GM21723 (cell line): ENCODE results near the gene ACTA2.

Experiments
- ATAC-seq: cut with Tn5 transposase; IDR thresholded peaks from one replicate; pipeline ENCODE4 v1.9.1; 2021; ENCODE audit warnings: mild to moderate bottlenecking, moderate library complexity; ENCODE audit not compliant: unreplicated experiment

ACTA2 gene

GRCh38 chr10:88982366-88982765 lies 29.8 kb upstream of the ACTA2 start:
- no peak for ATAC-seq

DNA sequence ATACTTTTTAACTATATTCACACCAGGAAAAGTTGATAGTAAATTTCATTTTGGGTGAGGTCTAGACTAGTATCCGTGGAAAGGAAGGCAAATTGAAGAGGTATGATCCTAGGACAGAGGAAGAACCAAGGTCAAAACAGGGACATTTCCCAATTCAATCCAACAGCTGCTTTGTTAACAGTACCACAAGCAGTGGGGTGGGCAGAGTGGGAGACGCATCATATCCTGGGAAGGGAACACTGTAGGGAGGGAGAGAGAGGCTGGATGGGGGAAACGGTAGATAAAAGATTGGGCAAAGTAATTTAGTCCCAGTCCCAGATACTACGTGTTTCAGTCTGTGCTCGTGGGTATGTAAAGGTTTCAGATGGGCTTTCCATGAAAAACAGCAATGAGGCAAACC lies 28.9 kb upstream of the ACTA2 start:
- no peak for ATAC-seq

DNA sequence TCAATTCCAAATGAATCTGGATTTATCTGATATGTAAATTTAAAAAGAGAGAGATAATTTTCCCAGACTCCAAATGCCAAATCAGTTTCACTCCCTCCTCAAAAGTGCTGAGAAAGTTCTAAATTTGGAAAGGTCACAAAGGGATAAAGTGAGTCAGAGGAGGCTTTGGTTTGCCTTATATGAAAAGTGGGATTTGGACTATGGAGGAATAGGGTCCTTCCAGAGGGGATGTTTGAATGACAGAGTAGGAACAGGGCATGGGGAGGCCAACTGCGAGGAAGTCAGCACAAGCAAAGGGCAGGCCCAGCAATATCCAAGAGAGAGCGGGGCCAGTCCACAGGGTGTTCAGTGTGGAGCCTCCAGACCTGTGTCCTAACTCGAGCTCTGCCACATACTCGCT lies 28.2 kb upstream of the ACTA2 start:
- no peak for ATAC-seq

DNA sequence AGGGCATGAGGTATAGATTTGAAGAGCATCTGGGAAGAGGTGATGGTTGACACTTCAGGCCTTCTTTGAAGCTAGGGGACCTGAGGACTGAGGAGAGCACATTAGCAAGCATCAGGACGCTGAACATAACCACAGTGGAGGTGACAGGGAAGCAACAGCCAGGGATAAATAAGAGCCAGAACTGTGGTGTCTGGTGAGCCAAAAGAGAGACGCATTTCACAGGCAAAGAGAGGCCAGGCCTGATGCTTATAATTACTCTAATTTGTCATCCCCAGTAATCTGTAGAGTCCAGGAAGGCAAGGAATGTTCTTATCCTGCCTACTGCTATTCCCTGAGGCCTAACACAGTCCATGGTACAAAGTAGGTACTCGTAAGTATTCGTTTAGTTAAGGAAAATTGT lies 27.7 kb upstream of the ACTA2 start:
- no peak for ATAC-seq

DNA sequence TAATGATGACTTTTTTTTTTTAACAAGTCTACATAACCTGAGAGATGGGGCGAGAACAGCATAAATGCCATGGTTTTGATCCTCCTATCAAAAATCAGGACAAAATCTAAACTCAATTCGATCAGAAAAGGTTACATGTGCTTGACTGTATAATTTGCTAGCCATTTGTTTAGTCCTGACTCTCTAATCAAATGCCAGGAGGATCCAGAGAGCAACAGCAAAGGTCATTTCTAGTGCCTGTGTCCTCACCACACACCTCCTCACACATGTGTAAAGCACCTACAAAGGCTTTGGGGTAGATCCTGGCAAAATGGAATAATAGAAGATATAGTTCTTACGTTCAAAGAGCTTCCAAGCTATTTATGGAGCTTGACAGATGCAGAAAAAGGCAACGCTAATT lies 27.0 kb upstream of the ACTA2 start:
- no peak for ATAC-seq

GRCh38 chr10:88979153-88979562 lies 26.6 kb upstream of the ACTA2 start:
- ATAC-seq: no peak

DNA sequence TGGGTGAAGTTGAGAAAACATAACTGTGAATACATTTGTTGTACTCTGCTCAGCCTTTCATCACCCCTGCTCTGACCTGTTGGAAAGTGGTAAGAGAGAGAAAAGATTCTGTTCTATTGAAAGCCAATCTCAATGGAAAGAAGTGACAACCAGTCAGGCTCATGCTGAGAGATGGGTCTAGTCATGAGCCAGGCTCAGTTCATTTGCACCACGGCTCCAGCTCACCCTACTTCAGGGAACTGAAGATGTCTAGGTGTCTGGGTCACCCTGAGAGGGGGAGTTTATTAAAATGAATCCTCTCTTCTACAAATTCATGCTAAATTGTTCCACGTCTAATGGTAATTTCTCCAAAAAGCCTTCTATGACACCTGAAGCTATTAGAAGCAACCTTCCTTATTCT lies 25.9 kb upstream of the ACTA2 start:
- no peak for ATAC-seq

GRCh38 chr10:88975377-88975720 lies 22.8 kb upstream of the ACTA2 start:
- no peak for ATAC-seq

GRCh38 chr10:88974446-88975376 lies 22.1 kb upstream of the ACTA2 start:
- no peak for ATAC-seq

- no peak for ATAC-seq
Measured at GRCh38 chr10:88974012-88974411, 21.4 kb upstream of the ACTA2 start.

DNA sequence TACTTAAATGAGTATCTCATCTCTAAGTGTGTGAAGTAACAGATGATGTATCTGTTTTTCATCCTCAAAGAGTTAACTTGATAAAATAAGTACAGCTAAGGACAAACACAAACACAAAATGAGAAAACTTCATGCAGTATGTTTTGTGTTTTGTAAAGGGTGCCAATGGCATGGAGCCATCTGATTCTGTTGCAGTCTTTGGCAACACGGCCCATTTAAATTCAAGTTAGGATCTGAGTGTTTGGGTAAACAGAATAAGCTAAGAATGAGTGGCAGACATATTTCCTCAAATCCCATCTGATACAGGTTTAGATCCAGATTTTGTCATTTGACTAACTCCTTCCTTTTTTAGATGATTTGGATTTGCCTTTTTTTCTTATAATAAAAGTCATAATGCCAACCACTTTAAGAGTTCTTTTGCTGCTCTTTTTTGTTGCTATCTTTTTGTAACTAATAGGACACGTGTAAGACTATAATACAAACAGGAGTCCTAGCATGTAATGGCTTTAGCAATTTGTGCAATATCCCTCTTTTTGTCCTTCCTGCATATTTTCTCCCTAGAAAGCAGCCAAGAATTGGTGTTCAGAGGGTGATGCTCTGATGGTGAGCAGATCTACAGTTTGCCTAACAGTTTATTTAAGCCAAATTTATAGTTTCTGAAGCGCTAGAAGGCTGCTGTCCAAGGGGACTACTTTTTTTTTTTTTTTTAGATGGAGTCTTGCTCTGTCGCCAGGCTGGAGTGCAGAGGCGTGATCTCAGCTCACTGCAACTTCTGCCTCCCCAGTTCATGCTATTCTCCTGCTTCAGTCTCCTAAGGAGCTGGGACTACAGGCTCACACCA lies 18.9 kb upstream of the ACTA2 start:
- ATAC-seq: no peak

DNA sequence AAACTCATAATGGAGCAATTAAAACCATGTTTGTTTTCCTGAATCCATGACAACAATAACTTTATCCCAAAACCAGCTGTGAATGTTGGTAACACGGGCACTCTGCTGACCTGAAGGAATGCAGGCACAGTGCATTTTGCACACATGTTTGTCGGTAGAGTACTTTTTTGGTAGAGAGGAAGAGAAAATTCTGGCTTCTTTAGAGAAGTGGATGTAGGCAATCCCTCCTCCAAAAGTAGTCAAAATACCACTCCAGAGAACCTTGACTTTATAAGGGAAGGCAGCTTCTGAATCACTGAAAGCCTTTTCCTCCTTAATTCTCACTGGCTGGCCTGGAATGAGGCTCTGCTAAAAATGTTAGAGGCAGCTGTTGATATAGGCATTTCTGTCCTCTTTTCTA lies 15.8 kb upstream of the ACTA2 start:
- no peak for ATAC-seq

- ATAC-seq: no peak
Measured at GRCh38 chr10:88966797-88967196, 14.2 kb upstream of the ACTA2 start.

DNA sequence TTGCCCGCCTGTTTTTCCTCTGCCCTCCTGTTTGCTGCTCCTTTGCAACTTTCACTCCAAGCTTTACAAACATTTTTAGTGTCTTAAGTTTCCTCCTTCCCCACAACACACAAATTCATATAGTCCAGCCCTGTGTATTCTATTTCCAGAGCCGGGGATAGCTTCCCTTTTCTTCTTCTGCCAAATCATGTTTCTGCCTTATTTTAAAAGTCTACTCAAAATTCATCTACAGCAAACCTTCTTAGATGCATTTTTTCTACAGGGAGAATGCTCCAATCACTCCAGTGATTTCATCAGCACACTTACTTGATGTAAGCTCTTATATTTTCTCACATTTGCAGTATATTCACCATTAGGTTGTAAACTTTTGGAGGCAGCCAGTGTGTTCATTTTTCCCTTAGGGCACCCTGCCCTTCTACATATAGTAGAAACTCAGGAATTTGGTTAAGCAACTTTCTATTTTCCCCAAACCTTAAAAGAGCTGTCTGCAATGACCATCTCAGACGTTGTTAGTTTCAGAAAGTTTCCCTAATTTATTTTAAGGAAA lies 12.4 kb upstream of the ACTA2 start:
- ATAC-seq: no peak

GRCh38 chr10:88964360-88964759 lies 11.8 kb upstream of the ACTA2 start:
- ATAC-seq: no peak

DNA sequence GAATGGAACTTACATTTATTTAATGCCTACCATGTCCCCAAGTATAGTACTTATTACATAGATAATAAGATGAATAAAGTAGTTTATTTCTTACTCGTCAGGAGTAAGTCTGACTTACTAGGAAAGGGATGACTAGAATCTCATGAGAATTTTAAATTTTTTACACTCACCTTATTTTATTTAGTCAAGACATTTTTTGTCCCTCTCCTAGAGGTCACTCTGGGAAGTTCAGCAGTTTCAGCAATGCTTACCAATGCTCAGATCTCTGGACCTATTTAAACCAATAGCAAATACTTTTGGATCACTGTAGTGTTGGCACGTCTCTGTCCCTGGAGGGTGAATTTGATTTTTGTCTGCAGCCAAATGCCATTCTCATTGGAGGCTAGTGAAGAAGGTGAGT lies 10.7 kb upstream of the ACTA2 start:
- ATAC-seq: no peak

DNA sequence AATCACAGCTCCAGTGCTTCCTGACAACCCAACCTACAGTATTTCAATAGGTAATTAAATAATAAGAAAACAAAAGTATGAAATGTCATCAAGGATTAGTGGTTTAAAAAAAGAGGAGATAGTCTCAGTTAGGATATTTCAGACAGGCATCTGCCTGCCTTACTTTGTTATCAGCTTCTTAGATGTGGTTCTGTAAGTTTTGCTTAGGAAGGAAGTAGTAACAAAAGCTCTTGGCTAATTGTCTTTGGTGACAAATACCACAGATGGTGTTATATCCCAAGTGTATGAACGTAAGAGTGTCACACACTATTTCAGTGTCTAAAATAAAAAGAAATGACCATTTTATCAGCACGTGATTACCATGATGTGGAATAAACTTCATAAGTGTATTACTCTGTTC lies 9.8 kb upstream of the ACTA2 start:
- no peak for ATAC-seq

DNA sequence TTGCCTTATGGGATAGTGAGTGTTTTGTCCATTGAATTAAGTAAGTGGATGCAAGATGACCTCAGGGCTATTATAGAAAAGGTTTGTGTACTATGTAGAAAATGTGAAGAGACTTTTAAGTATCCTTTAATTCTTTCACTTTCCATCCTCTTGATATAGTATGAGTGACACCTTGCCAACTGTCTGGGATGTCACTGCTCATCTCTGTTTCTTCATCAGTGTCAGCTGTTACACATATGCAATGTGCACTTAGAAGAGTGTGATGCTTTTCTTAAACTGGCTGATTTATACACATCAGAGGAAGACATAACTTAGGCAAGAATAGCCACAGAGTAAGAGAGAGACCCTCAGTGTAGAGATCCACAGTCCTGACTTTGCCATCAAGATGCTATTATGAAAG lies 8.7 kb upstream of the ACTA2 start:
- no peak for ATAC-seq

DNA sequence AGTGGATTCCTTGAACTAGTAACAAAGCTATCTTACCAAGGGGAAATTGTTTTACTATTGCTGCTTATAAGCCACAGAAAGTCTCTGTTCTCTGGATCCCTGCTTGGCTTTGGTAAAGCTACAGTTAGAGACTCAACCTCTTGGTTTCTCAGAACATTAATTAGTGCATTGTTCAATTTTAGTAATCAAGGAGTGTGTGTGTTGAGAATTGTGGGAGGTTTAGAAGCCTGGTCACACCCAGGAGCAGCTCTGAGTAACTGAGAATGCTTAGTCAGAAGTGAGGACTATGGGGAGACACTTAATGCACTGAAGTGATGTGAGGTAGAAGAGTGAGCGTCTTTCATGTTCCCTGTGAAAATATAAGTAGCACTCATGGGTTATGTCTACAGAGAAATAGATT lies 8.2 kb upstream of the ACTA2 start:
- no peak for ATAC-seq

DNA sequence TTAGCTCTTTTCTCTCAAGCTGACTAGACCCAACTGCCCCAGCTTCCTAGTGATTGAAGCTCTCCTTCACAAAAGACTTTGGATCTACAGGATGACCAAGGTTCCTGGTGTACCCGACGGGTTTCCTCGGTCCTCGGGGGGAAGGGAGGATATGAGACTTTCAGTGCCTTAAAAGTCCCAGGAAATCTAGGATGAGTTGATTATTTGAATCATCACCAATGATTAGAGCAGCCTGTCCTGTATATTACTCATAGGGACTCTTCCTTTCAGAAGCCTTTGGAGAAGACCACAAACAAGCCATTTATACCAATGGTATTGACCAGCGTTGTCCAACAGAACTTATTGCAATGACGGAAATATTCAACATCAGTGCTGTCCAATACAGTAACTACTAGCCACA lies 6.1 kb upstream of the ACTA2 start:
- no peak for ATAC-seq

DNA sequence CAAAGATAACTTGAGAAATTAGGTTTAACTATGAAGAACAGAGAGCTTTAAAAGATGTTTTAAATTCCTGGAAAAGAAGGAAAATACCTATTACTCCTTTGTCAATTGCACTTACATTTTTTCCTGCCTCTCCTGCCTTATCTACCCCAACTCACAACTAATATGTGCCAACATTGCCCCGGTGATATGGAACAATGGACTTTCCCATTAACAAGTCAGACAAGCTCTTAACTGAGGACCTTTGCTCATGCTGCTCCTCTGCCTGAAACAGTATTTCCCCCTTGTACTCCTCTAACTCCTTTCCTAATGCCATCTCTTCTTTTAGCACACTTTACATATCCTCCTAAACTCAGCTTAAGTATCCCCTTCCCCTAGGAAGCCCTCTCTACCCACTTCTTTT lies 4.8 kb upstream of the ACTA2 start:
- ATAC-seq: no peak
